RWPE2 (cell line): ENCODE measurements around the gene HHIPL2.

Experiments
- ATAC-seq: fragments of 200-7000 bp; cut with Tn5 transposase; 3 replicates; pipeline ENCODE4 v1.9.1; 2021; ENCODE audit warnings: low read depth
- DNase-seq: peaks from one replicate; pipeline ENCODE4 v3.0.0-alpha.2; 2020; ENCODE audit warnings: low spot score
- H3K27ac ChIP-seq: fragments of 450-650 bp; 2 replicates; pipeline ENCODE4 v1.5.1; 2017; ENCODE audit warnings: mild to moderate bottlenecking; ENCODE audit not compliant: poor library complexity, severe bottlenecking
- H3K27me3 ChIP-seq: fragments of 250-450 bp; sonication (Bioruptor Pico); 2 replicates; pipeline ENCODE4 v1.5.1; 2021; ENCODE audit warnings: mild to moderate bottlenecking, moderate library complexity; ENCODE audit not compliant: insufficient read depth, poor library complexity, severe bottlenecking
- H3K36me3 ChIP-seq: fragments of 250-450 bp; sonication (Bioruptor Pico); 2 replicates; pipeline ENCODE4 v1.5.1; 2020; ENCODE audit warnings: low read depth, mild to moderate bottlenecking, moderate library complexity
- H3K4me1 ChIP-seq: fragments of 250-450 bp; sonication (Bioruptor Pico); 2 replicates; pipeline ENCODE4 v1.5.1; 2021; ENCODE audit warnings: mild to moderate bottlenecking, moderate library complexity; ENCODE audit not compliant: insufficient read depth, poor library complexity, severe bottlenecking
- H3K4me3 ChIP-seq: fragments of 250-450 bp; sonication (Bioruptor Pico); 2 replicates; pipeline ENCODE4 v1.5.1; 2021; ENCODE audit warnings: mild to moderate bottlenecking, moderate library complexity; ENCODE audit not compliant: severe bottlenecking
- H3K9me3 ChIP-seq: fragments of 250-450 bp; sonication (Bioruptor Pico); 2 replicates; pipeline ENCODE4 v1.5.1; 2021; ENCODE audit warnings: mild to moderate bottlenecking, moderate library complexity; ENCODE audit not compliant: severe bottlenecking
- CTCF ChIP-seq: fragments of 450-650 bp; IDR thresholded peaks from one replicate; pipeline ENCODE4 v1.5.1; 2017; ENCODE audit warnings: mild to moderate bottlenecking, moderate library complexity; ENCODE audit not compliant: poor library complexity, severe bottlenecking

Gene HHIPL2

GRCh38 chr1:222547944-222548671 is at the start of gene HHIPL2:
TSS of gene HHIPL2 (minus strand) at chr1:222548104. CDS start at chr1:222548044, 60 bp downstream.
- no peak within 1 kb of the TSS for H3K4me3 ChIP-seq
- H3K36me3 ChIP-seq, result no peaks in the 10 kb centered on the region
- H3K4me1 ChIP-seq, result no peaks in the 10 kb centered on the region
- no peak within 1 kb of the TSS for H3K27ac ChIP-seq
- no peaks in the 10 kb centered on the region for H3K27me3 ChIP-seq
- no peak for DNase-seq
- H3K9me3 ChIP-seq, result no peaks in the 10 kb centered on the region
- no peak for TF ChIP-seq CTCF
- no peak for ATAC-seq

- Histone ChIP-seq H3K4me1 (peaks cover 5% of the 10 kb centered on the region), H3K4me3 (no peak overlapping the region), H3K9me3 (no peaks in the 10 kb centered on the region), H3K36me3 (no peaks in the 10 kb centered on the region), H3K27me3 (no peaks in the 10 kb centered on the region), H3K27ac (no peak overlapping the region)
- TF ChIP-seq CTCF, result no peak
- ATAC-seq, result no peak
- no peak for DNase-seq
Measured at GRCh38 chr1:222596696-222597095, 48.8 kb upstream of the HHIPL2 start.

GRCh38 chr1:222594789-222595188 is 46.9 kb upstream of the HHIPL2 start:
- TF ChIP-seq CTCF, result no peak
- H3K27ac ChIP-seq, result no peak overlapping the region
- no peaks in the 10 kb centered on the region for H3K4me1 ChIP-seq
- no peak for DNase-seq
- ATAC-seq, result no peak
- no peaks in the 10 kb centered on the region for H3K9me3 ChIP-seq
- H3K4me3 ChIP-seq, result no peak overlapping the region
- H3K27me3 ChIP-seq, result no peaks in the 10 kb centered on the region
- no peaks in the 10 kb centered on the region for H3K36me3 ChIP-seq

GRCh38 chr1:222592171-222592570 is 44.3 kb upstream of the HHIPL2 start:
- Histone ChIP-seq H3K4me3 (no peak overlapping the region), H3K27ac (no peak overlapping the region), H3K4me1 (no peaks in the 10 kb centered on the region), H3K27me3 (no peaks in the 10 kb centered on the region), H3K36me3 (peaks cover 11% of the 10 kb centered on the region), H3K9me3 (no peaks in the 10 kb centered on the region)
- ATAC-seq (no peak), DNase-seq (no peak)
- no peak for TF ChIP-seq CTCF

- Histone ChIP-seq H3K4me3 (peak within 1 kb of the TSS; percentile 59), H3K27me3 (no peaks in the 10 kb centered on the region), H3K9me3 (no peaks in the 10 kb centered on the region), H3K27ac (peak within 1 kb of the TSS; percentile 51), H3K36me3 (peaks cover 11% of the 10 kb centered on the region), H3K4me1 (no peaks in the 10 kb centered on the region)
- peak; percentile 74 for DNase-seq
- TF ChIP-seq CTCF, result no peak
- ATAC-seq, result peak; percentile 91
Measured at GRCh38 chr1:222589462-222590302, 41.8 kb upstream of the HHIPL2 start, which contains the start of gene TAF1A. TSS of gene TAF1A (minus strand) at chr1:222589933.
